Kidney capillary endothelial cell (primary cell): Measurements from ENCODE around the gene HOXA10.

Experiments
- DNase-seq: peaks from one replicate; pipeline ENCODE4 v3.0.0-alpha.2; 2018; ENCODE audit warnings: low spot score

Gene HOXA10

GRCh38 chr7:27154901-27155815 is 19.0 kb downstream of the HOXA10 start:
- no peak for DNase-seq

- DNase-seq, result no peak
These were observed 19.8 kb downstream of the HOXA10 start for GRCh38 chr7:27154369-27154768.

DNA sequence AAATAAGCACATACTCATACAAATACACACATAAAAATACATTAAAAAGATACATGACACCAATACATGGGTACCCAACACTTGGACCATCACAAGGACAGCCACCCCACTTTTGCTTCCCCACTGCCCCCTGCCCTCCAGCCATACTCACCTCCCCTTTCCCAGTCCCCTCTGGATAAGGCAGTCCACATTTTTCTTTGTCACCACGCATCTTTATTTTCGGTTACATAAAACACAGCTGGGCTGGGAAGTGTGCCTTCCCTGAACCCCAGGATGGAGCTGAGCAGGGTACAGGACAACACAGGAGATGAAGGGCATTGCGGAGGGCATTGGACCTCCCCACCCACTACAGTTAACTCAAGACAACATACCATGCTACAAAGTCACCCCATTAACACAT is 20.6 kb downstream of the HOXA10 start:
- no peak for DNase-seq

DNA sequence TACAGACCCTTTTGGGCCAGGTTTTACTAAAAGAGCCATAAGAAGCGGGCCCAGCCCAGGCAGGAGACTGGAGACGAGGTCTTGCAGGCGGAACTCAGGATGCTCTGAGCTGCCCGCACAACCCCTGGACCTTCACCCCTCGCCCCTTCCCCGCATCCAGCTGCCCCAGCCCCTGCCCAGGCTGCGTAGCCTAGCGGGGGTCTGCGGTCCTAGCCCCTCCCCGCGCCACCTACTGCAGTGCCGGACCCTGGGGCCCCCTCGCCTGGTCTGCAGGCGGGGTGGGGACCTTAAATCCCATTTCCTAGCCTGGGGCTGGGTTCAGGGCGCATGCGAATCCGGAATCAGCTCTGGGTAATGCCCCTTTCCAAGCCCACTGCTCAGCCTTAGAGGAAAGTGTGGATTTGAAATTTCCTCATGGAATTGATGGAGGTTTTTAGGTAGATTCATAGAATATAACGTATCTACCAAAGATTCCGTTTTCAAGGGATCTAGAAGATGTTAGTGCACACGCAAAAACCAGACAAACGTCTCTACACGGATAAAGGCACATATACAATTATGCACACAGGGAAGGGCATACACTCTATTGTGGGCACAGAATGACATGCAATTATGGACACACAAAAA is 21.2 kb downstream of the HOXA10 start:
- no peak for DNase-seq

DNA sequence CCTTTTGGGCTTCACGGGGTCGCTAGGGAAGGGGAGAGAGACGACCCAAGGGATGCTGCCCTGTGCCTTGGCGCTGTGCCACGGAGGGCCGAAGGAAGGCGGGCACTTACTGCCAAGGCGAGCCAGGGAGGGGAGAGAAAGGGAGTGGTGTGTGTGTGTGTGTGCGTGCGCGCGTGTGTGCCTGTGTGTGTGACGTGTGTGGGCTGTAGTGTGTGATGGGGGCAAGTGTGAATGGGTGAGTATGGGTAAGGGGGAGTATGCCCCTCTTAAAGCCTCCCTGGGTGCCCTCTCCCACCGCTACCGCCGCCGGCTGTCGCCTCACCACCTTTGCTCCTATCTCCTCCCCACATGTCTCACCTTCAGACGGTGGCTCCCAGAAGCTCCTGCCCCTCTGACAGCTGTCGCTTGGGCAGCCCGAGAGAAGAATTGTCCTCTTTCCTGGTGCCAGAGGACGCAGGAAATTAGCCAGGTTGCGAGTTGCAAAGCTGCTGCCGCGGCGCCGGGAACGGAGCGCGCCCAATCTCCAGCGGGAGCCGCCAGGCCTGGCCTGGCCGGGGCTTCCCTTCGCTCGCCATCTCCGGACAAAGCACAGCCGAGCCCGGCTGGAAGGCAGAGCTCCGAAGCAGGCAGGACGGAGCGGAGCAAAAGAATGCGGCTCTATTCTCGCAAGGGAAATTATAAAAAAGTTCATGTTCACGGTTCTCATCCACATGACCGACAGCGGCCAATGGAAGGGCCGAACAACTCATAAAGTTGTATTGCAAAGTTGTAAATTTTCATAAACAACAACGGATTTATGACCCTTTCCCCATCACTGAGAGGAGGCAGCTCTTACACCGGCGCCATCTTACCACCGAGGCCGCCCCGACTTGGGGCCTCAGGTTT is 21.9 kb downstream of the HOXA10 start, which contains the start of gene HOXA3:
Gene HOXA3 (minus strand): TSS at position 653 of the 885 bp plus-strand sequence. CDS start 41,943 bp downstream, outside the sequence.
- no peak for DNase-seq

DNA sequence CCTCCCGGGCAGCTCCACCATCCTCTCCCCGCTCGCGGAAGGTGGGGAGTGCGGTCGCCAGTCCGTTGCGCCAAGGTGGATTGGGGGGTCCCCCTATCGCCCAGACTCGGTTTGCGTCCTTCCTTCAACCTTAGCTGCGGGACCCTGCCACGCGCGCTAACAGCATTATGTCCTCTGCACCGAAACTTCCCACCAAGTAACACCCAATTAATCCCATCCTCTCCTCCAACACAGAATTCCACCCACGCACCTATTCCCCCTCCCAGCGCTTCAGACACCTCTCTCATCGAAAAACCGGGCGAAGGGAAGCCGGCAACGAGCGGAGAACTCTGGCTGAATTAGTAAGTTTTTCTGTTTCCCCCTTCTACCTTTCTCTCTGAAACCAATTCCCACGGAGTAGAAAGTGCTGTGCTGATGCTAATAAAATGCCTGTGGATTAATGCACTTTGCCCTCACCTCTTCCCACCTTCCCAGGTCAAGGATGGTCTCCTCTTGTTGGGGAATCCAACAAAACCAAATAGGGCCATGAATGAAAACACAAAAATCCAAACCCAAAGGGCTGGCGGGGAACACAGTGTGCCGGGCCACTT is 22.7 kb downstream of the HOXA10 start:
- no peak for DNase-seq

- peak; percentile 84 for DNase-seq
These were observed 23.4 kb downstream of the HOXA10 start for GRCh38 chr7:27150568-27151340.

DNA sequence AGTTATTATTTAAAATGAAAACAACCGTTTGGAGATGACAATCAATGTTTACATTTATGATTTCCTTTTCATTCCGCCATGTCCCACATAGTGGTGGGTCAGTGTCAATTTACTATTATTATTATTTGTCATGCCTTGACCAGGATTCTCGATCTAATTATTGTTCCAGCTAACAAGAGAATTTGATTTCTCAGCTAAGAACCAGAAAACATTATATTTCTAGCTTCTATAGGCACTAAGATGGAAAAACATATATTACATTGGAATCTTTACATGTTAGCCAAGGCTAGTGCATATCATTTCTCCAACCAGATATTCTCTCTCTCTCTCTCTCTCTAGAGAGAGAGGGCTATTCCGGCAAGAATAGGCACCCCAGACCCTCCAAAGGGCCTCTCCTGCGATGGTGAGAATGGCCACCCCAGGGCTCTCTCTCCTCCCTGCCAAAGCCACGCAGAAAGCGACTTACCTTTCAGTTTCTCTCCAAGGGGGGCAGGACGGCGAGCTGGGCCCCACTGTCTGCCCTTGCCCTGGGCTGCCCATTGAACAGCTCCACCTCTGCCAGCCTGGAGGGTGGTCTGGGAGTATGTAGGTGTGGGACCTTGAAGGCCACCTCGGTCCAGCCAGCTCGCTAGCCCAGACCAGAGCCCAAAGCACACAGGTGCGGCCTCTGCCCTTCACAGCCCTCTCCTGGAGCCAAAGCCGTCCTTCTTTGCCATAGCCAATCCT is 24.1 kb downstream of the HOXA10 start:
- DNase-seq, result no peak

GRCh38 chr7:27148756-27149641 is 25.1 kb downstream of the HOXA10 start:
- DNase-seq, result no peak

- no peak for DNase-seq
These were observed 25.9 kb downstream of the HOXA10 start for GRCh38 chr7:27148031-27148755.

GRCh38 chr7:27147199-27148030 is 26.7 kb downstream of the HOXA10 start, which contains the start of gene HOXA6:
HOXA6 (minus strand) TSS chr7:27147774; CDS start chr7:27147749, 25 bp downstream.
- DNase-seq, result no peak

GRCh38 chr7:27146491-27147198 is 27.5 kb downstream of the HOXA10 start:
- no peak for DNase-seq

- no peak for DNase-seq
These were observed 28.2 kb downstream of the HOXA10 start for GRCh38 chr7:27145914-27146412.

DNA sequence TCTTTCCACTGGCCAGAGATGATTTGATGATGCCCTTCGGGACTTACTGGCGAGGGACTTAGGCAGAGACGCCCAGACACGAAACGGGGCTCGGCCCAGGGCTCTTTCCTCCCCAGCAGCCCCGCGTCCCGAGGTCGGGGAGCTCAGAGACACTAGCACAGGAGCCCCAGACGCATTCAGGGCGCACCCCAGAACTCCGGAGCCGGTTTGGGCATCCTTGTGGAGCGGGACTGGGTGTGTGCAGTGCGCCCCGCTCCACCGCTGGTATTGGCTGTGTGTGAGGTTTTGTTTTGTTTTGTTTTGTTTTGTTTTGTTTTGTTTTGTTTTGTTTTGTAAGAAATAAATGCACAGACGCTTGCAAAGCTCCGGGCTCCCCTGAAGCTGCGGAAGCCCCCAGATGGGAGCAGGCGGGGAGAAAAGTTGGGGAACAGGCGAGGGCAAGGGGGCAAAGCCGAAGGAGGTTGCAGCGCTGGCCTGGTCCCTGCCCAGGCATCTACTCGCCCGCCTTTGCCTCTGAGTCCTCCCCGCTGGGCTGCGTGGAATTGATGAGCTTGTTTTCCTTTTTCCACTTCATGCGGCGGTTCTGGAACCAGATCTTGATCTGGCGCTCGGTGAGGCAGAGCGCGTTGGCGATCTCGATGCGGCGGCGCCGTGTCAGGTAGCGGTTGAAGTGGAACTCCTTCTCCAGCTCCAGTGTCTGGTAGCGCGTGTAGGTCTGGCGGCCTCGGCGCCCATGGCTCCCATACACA is 28.8 kb downstream of the HOXA10 start:
- DNase-seq, result no peak

DNA sequence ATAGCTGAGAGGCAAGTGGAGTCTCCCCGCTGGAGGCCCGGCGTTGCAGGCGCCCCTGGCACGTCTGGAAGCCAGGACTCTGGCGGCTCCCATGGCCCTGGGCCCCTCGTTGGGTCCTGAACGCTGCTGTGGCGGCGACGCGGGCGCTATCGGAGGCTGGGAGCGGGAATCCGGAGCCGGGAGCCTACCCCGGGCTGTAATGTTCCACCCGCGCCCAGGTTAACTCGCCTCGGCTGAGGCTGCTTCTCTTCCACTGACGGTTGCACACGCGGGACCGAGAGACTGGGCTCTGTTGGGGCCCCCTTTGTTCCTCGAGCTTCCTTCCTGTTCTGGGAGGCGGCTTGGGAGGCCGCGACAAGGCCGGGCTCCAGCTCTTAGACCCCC is 29.3 kb downstream of the HOXA10 start:
- no peak for DNase-seq
